ENCODE measurements around the gene SBNO2. TPM values are rescaled to one million over a fixed set of nuclear protein-coding genes. Genes with fewer than 3 reads are reported as not detected.

Gene SBNO2
- total RNA-seq, 1 experiment from 2014 or later: 51.8 TPM

DNA sequence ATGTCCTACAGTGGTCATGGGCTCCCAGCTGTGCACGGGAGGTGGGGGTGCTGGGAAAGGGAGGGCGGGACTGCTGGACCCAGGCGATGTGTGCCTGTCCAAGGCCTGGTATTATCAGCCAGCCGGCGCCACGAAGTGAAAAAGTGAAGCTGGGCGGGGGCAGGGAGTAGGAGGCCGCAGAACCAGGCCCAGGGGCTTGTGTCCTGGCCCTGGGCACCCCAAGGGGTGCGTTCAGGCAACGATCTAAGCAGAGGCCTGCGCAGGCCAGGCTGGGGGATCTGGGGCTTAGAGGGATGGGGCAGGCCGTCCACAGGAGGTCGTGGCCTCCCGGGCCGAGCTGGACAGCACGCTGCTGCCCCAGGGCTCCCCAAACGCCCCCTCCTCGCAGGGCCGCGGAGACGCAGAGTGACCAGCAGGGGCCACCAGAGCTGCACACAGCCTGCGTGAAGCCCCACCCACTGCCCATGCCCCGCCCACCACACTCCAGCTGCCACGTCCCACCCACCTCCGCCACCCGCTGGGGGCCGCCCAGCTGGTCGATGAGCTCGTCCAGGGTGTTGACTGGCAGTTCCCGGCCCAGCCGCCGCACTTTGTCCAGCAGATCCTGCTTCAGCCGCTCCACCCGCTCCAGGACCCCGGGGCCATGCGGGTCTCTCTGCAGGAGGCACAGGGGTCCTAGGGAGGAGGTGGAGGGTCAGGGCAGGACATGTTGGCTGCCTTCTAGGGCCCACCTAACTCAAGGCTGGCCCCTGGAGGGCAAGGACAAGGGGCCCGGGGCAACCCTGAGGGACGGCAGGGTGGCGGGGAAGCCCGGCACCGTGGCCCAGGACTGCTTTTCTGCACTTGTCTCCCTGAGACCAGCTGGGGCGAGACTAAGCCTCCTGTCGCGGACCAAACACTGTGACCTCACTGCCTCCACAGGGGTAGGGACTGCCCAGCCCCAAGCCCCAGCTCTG is 60.8 kb downstream of the SBNO2 start:
- no peak overlapping the region for H3K4me3 ChIP-seq (ENCODE audit: low read depth, low read length, poor library complexity, severe bottlenecking)
- ChIA-PET CTCF (interaction anchor here (0.5 to 1.4 kb wide), 10 partner anchors 9 to 128 kb away, joined by 3 to 6 read pairs (median 4); no protein-coding TSS in a partner anchor), POLR2A (ENCODE audit: low non-redundant PET) (no interaction called here)
- peak overlapping the region; percentile 54 for H3K27ac ChIP-seq (ENCODE audit: low read depth, low read length, poor library complexity, severe bottlenecking)
- no peaks in the 10 kb centered on the region for H3K9me3 ChIP-seq (ENCODE audit: low read depth, low read length, poor library complexity, severe bottlenecking)
- peaks cover 9% of the 10 kb centered on the region for H3K4me1 ChIP-seq (ENCODE audit: insufficient read depth, low read length, poor library complexity, severe bottlenecking)
- TF ChIP-seq CTCF (conservative IDR thresholded peaks at IDR 0.05; ENCODE audit: low read depth, low read length) (peak; percentile 95), EZH2 (IDR thresholded peaks at IDR 0.05; ENCODE audit: borderline replicate concordance, low read depth, low read length, poor library complexity, severe bottlenecking) (no peak)
- BruUV-seq (replicated peaks): no TSS peak
- DNase-seq (ENCODE audit: low spot score): peak; percentile 91
- H3K36me3 ChIP-seq (ENCODE audit: insufficient read depth, low read length, poor library complexity, severe bottlenecking): peaks cover 25% of the 10 kb centered on the region
- intact Hi-C loops (cut with micrococcal nuclease; ENCODE audit: unreplicated experiment): loop anchor here (5.0 kb wide), 2 partner anchors 64 to 79 kb away; no protein-coding TSS in a partner anchor
- no peaks in the 10 kb centered on the region for H3K27me3 ChIP-seq (replicated peaks; ENCODE audit: insufficient read depth, low read depth, low read length, poor library complexity)

GRCh38 chr19:1112268-1113029 is 61.6 kb downstream of the SBNO2 start:
- no peak for DNase-seq (ENCODE audit: low spot score)
- no peak overlapping the region for H3K4me3 ChIP-seq (ENCODE audit: low read depth, low read length, poor library complexity, severe bottlenecking)
- H3K27me3 ChIP-seq (replicated peaks; ENCODE audit: insufficient read depth, low read depth, low read length, poor library complexity): no peaks in the 10 kb centered on the region
- POLR2A ChIA-PET (ENCODE audit: low non-redundant PET): interaction anchor here (0.6 kb wide), 1 partner anchor 37 kb away, joined by 6 read pairs; no protein-coding TSS in a partner anchor
- H3K9me3 ChIP-seq (ENCODE audit: low read depth, low read length, poor library complexity, severe bottlenecking): no peaks in the 10 kb centered on the region
- no TSS peak for BruUV-seq (replicated peaks)
- peaks cover 9% of the 10 kb centered on the region for H3K4me1 ChIP-seq (ENCODE audit: insufficient read depth, low read length, poor library complexity, severe bottlenecking)
- peaks cover 27% of the 10 kb centered on the region for H3K36me3 ChIP-seq (ENCODE audit: insufficient read depth, low read length, poor library complexity, severe bottlenecking)
- CTCF ChIA-PET: interaction anchor here (0.6 to 1.4 kb wide), 5 partner anchors 11 to 276 kb away, joined by 3 to 6 read pairs (median 4); partner anchors contain the start of gene CBARP
- TF ChIP-seq CTCF (conservative IDR thresholded peaks at IDR 0.05; ENCODE audit: low read depth, low read length): no peak
- TF ChIP-seq EZH2 (IDR thresholded peaks at IDR 0.05; ENCODE audit: borderline replicate concordance, low read depth, low read length, poor library complexity, severe bottlenecking): no peak
- intact Hi-C loops (cut with micrococcal nuclease; ENCODE audit: unreplicated experiment): loop anchor here (5.0 kb wide), 2 partner anchors 65 to 80 kb away; no protein-coding TSS in a partner anchor
- peak overlapping the region; percentile 54 for H3K27ac ChIP-seq (ENCODE audit: low read depth, low read length, poor library complexity, severe bottlenecking)

GRCh38 chr19:1111641-1112267 is 62.3 kb downstream of the SBNO2 start:
- intact Hi-C loops (cut with micrococcal nuclease; ENCODE audit: unreplicated experiment): loop anchor here (5.0 kb wide), 2 partner anchors 66 to 81 kb away; no protein-coding TSS in a partner anchor
- Histone ChIP-seq H3K27ac (ENCODE audit: low read depth, low read length, poor library complexity, severe bottlenecking) (no peak overlapping the region), H3K4me1 (ENCODE audit: insufficient read depth, low read length, poor library complexity, severe bottlenecking) (peaks cover 15% of the 10 kb centered on the region), H3K27me3 (replicated peaks; ENCODE audit: insufficient read depth, low read depth, low read length, poor library complexity) (no peaks in the 10 kb centered on the region), H3K9me3 (ENCODE audit: low read depth, low read length, poor library complexity, severe bottlenecking) (no peaks in the 10 kb centered on the region), H3K36me3 (ENCODE audit: insufficient read depth, low read length, poor library complexity, severe bottlenecking) (peaks cover 27% of the 10 kb centered on the region), H3K4me3 (ENCODE audit: low read depth, low read length, poor library complexity, severe bottlenecking) (no peak overlapping the region)
- ChIA-PET CTCF (interaction anchor here (0.6 to 0.7 kb wide), 3 partner anchors 47 to 275 kb away, joined by 3 to 6 read pairs (median 3); partner anchors contain the start of gene CBARP), POLR2A (ENCODE audit: low non-redundant PET) (interaction anchor here (0.6 kb wide), 1 partner anchor 37 kb away, joined by 6 read pairs; no protein-coding TSS in a partner anchor)
- TF ChIP-seq CTCF (conservative IDR thresholded peaks at IDR 0.05; ENCODE audit: low read depth, low read length): no peak
- no peak for TF ChIP-seq EZH2 (IDR thresholded peaks at IDR 0.05; ENCODE audit: borderline replicate concordance, low read depth, low read length, poor library complexity, severe bottlenecking)
- DNase-seq (ENCODE audit: low spot score): no peak
- BruUV-seq (replicated peaks): no TSS peak
